GM19395 (cell line): Measurements from ENCODE around the gene TIMMDC1.
"Not testable (repeated sequence)": the region's sequence is repeated elsewhere in the genome, so short reads cannot be mapped to it uniquely, and the experiment has no call there.

ENCODE experiments used
- ATAC-seq: cut with Tn5 transposase; IDR thresholded peaks from one replicate; pipeline ENCODE4 v1.9.1; 2021; ENCODE audit warnings: mild to moderate bottlenecking, moderate library complexity; ENCODE audit not compliant: unreplicated experiment

Gene TIMMDC1

DNA sequence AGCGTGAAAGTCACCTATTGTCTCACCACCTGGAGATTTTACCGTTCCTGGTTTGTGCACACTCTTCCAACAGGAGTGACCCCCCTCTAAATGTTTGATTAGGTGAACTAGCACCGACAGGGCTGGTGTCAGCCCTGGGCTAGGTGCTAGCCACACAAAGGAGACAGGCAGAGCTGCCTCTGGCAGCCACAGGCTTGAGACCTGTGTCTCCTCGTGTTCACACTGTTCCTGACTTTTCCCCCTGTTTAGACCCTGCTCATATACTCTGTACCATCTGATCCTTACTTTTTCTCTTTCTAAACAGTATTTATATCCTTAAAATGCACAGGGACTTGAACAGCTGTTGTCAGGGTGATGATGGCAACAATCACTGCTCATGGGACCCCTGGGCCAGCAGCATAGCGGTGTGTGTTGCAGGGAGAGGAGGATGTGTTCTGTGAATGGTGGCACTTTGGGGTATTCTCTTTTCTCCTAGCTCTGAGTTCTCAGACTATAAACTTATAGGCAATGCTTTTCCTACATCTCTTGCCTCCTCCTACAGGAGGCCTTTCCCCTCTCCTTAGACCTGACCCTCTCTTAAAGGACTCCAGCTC is 55.6 kb downstream of the TIMMDC1 start:
- no peak for ATAC-seq

DNA sequence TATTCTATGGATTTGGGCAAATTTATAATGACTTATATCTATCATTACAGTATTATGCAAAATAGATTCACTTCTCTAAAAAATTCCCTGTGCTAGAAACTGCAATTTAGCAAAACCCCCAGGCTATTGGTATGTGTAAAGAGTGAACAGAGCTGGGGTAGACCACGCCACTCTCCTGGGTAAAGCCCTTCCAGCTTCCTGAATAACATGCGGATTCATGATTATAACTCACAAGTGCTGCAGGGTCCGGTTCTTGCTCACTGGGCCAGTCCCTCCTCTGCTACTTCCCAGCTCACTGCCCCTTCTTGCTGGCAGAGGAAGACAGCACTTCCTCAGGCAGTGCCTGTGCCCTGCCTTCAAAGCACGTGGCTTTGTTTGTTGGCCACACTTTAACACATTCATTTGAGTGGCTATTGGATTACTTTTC is 57.0 kb downstream of the TIMMDC1 start:
- no peak for ATAC-seq

DNA sequence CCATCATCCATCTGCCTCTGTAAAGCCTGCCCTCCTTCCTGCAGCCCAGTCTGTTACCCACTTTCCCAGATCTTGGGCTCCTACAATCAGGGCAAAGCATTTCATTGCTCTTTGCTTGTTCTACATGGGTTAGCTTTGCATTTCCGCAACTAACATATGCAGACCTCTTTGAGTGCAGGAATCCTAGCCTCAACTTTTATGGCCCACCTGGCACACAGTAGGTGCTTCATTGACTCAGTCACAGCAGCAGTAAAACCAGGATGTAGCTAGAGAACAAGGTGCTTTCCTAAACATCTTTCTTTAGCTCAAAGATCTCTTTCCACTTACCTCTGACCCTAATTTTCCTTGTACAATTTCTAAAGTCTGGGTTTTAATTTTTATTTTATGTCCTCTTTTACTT is 57.6 kb downstream of the TIMMDC1 start:
- no peak for ATAC-seq

DNA sequence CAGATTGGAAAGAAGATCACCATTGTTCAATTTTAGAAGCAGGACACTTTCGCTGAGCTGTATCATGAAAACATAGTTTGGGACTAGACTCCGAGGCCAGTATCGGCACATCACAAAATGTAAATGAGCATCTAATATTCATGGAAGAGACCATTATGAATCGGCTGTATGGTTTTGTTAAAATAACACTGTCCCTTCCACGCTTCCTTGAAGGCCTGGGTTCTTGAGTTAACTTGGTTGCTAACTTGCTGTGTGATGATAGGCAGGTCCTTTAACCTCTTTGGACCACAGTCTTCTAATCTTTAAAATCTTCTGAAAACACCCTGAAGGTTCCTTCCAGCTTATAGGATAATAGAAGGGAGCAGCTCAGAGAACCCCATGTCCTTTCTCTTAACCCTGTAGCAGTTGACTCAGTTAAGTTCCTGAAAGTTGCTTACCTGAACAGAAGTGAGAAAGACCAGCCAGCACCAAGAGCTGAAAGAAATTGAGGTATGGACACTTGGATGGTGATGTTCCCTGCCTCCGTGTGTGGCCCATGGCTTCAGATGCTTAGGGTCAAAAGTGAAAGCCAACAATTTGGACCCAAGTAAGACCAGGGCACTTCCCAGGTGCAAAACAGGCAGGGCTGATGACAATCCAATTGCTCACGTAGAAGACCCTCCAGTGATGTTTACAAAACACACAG is 59.0 kb downstream of the TIMMDC1 start:
- no peak for ATAC-seq

DNA sequence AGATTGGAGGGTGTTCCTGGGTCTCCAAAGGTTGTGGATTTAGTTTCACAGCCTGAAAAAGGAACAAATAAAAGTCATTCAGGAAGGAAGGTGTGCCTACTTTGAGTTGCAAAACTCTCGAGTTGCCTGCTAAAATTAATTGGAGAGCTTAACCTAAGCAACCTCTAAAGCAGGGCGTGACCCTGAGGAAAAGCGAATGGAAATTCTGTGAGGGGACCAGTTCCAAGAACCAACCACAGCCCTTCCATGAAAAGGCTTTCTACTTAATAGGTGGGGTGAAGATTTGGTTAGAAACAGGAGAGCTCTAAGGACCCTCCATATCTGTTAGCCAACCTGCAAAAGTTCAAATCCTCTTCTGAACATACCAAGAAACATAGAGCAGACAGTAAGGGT is 59.5 kb downstream of the TIMMDC1 start:
- ATAC-seq: no peak

DNA sequence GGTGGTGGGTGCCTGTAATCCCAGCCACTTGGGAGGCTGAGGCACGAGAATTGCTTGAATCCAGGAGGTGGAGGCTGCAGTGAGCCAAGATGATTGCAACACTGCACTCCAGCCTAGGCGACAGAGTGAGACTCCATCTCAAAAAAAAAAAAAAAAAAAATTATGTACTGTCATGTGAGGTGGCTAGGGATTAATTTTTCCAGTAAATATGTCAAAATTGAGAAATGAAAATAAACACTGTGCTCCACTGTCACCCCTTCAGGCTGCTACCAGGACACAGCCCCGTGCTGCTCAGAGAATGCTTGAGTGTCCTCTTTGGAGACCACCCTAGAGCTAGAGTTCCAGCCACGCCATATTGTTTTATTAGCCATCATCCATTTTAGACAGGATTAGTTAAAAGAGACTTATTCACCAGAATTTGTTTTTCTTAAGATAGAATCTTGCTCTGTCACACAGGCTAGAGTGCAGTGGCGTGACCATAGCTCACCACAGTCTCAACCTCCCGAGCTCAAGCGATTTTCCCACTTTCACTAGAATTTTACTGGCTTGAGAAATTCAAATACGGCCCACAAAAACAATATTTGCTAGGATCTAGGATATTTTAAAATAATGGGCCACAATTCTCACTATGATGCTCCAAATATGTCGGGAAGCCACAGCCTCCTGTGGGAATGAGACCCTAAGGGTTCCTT is 60.4 kb downstream of the TIMMDC1 start:
- no peak for ATAC-seq

DNA sequence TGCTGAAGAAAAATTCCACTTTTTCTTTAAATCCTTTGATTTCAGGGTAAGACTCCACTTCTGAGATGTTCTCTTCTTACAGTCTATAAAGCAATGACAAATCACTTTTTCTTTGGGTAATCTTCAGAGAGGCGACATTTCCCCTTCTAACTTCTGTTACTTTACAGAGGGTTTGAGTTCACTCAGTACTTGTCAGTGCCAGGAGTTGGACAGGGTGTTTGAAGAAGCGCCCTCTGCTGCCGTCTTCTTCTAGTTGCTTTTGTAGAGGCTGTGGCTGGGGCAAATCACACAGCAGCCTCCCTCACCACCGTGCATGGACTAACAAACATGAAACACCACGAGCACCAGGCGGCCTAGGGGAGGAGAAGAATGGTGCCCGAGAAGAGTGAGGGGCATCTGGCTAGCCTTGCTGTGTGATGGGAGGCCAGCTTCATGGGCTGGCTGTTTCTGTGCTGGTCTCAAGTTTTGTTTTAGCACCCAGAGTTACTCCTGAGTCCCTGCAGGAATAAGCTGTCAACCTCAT is 61.2 kb downstream of the TIMMDC1 start, which contains the start of gene CD80:
CD80 (minus strand) TSS at position 174 of the 523 bp plus-strand sequence. CDS start 1,886 bp downstream, outside the sequence.
- peak; percentile 65 for ATAC-seq

DNA sequence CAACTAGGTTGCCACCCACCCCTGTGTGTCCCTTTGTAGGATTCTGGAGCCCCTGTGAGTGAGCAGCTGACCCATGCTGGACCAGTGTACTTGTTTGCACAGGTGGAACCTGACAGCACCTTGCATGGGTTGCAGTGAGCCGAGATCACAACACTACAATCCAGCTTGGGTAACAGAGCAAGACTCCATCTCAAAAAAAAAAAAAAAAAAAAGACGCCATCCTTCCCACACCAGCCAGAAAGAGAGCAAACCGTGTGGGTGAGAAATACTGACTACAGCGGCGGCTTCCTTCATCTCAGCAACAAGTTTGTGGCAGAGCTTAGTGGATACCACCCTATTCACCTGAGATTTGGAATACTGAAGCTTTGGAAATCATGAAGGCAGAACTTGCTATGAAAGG is 61.8 kb downstream of the TIMMDC1 start:
- ATAC-seq: peak; percentile 0

DNA sequence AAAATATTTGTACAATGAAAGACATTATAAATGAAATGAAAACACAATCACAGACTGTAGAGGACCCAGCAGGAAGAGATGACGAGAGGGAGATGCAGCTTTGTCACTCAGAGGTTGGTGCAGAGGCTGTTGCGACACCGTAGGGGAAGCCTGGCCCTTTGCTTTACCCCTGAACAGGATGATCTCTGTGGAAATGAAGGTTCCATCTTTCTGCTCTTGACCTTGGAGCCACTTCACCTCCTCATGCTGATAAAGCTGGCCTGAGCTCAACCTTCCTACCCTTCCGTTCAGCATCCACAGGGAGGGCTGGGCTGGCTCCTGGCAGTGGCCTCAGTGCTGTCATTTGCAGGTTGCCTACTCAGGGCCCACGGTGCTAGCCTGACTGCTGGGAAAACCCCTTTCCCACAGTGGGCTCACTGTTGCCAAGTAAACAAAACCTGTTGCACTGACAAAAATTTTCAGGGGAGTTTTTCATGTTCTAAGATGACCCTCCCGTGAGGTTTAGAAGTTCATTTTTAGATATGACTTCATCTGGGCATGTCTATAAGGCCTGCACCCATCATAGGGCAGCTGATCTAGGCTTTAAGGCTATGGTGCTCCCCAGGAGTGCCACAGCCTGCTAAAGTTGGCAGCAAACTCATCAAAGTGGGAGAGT is 64.1 kb downstream of the TIMMDC1 start:
- peak; percentile 69 for ATAC-seq

DNA sequence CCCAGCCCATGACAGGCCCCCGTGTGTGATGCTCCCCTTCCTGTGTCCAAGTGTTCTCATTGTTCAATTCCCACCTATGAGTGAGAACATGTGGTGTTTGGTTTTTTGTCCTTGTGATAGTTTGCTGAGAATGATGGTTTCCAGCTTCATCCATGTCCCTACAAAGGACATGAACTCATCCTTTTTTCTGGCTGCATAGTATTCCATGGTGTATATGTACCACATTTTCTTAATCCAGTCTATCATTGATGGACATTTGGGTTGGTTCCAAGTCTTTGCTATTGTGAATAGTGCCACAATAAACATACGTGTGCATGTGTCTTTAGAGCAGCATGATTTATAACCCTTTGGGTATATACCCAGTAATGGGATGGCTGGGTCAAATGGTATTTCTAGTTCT is 65.0 kb downstream of the TIMMDC1 start:
- ATAC-seq: not testable (repeated sequence)

DNA sequence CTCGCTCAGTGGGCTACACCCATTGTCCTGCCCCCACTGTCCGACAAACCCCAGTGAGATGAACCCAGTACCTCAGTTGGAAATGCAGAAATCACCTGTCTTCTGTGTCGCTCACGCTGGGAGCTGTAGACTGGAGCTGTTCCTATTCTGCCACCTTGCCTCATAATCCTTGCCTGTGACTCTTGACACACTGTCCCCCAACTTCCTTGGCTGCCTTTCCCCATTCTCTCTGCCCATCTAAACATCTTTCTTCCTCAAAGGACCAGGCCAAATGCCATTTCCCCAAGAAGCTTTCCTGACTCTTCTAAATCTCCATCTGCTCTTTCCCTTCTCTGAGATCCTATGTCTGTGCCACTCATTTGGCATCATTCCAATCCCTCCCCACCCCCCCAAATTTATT is 70.8 kb downstream of the TIMMDC1 start:
- no peak for ATAC-seq

DNA sequence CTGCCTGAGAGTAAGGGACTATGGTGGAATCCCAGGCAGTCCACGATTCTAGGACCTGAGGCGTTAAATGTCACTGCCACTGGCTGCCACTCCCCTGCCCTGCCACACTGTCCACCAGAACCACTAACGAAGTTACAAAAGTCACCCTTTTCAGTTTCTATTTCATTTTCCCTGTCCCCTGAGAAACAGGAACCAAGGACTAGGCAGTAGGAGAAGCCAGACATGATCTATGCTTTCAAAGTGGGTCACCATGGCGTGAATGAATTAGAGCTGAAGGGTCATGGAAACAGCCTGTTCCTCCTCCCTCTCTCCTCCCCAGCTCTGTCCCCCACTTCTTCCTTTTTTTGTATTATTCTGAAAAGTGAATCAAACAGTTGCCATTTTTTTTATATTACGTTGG is 71.9 kb downstream of the TIMMDC1 start:
- peak; percentile 77 for ATAC-seq

DNA sequence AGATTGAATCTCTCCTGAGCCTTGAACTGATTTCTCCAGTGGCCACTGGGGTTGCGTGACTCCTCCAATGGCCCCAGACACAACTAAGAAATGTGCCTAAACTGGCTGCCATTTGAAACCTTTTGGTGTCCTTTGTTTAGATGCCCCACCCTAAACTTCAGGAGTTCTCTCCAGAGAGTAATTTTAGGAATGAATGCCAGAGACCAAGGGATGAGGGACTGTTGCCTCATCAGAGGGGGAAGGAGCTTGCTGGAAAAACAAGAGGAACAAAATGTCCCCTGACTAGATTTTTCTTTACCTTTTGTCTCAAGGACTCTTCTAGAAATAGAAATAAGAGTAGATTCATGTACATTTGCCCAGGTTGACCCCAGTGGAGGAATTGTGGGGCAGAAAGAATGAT is 72.9 kb downstream of the TIMMDC1 start:
- no peak for ATAC-seq

DNA sequence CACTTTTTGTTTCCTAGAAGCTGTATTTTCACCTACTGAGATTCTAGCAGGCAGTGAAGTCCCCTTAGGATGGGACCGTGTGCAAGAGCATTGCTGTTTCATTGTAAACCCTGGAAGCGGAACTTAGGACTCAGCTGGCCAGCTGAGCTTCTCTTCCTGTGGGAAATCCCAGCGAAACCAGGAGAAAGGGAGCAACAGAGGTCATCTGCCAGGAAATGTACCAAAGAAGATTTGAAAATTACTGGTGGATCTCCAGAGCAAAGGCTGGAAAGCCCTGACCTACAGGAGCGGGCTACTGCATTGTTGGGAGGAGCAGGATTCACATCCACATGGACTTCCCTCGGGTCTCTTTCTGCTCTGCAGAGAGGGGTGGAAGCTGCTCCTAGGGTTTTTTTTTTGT is 73.3 kb downstream of the TIMMDC1 start:
- no peak for ATAC-seq
